ENCODE data around the gene PTGFRN.

The PTGFRN gene

DNA sequence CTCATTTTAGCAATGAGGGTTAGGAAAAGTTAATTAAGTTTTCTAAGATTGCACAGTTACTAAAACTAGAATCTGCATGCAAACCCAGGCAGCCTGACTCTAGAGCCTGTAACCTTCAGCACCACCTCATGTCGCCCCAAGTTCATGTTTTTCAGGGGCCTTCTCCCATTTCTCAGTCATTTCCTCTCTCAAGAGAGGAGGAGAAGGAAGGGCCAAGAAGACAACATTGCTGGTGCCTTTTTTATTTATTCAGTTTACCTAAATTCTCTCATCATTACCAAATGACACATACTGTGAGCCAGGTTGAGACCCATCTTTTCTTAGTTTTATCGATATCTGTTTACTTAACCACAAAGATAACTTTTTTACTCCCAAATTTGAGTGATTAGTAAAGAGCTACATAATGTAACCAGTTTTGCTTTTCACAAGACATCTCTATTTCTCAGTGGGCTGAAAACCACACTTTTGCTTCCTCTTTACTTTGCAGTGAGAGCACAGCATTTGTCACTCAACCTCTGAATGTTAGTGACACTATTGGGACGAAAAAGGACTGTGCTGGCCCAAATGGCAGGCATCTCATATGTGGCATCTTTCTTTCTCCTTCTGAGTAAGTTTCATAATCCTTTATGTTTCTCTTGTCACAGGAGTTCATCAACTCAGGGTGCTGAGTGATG, 91.7 kb downstream of the PTGFRN start, which contains the start of gene CD101:
Gene CD101 (plus strand): TSS at position 507 of the 674 bp plus-strand sequence. CDS start 58 bp downstream, at position 565.
- TF ChIP-seq, protein P1, sequence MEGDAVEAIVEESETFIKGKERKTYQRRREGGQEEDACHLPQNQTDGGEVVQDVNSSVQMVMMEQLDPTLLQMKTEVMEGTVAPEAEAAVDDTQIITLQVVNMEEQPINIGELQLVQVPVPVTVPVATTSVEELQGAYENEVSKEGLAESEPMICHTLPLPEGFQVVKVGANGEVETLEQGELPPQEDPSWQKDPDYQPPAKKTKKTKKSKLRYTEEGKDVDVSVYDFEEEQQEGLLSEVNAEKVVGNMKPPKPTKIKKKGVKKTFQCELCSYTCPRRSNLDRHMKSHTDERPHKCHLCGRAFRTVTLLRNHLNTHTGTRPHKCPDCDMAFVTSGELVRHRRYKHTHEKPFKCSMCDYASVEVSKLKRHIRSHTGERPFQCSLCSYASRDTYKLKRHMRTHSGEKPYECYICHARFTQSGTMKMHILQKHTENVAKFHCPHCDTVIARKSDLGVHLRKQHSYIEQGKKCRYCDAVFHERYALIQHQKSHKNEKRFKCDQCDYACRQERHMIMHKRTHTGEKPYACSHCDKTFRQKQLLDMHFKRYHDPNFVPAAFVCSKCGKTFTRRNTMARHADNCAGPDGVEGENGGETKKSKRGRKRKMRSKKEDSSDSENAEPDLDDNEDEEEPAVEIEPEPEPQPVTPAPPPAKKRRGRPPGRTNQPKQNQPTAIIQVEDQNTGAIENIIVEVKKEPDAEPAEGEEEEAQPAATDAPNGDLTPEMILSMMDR (IDR thresholded peaks at IDR 0.05; ENCODE audit: insufficient read depth, low read length, poor library complexity, severe bottlenecking), result no peak
- Histone ChIP-seq H3K27me3 (replicated peaks; ENCODE audit: control insufficient read depth, insufficient read depth, low read length) (no peaks in the 10 kb centered on the region), H3K36me3 (ENCODE audit: control insufficient read depth, insufficient read depth, low read length) (no peaks in the 10 kb centered on the region), H3K4me3 (replicated peaks; ENCODE audit: low read depth, low read length) (peak within 1 kb of the TSS; percentile 22; the same call in 1 of the 2 replicates)
- DNase-seq (ENCODE audit: extremely low read depth, insufficient read length), result peak; percentile 69

DNA sequence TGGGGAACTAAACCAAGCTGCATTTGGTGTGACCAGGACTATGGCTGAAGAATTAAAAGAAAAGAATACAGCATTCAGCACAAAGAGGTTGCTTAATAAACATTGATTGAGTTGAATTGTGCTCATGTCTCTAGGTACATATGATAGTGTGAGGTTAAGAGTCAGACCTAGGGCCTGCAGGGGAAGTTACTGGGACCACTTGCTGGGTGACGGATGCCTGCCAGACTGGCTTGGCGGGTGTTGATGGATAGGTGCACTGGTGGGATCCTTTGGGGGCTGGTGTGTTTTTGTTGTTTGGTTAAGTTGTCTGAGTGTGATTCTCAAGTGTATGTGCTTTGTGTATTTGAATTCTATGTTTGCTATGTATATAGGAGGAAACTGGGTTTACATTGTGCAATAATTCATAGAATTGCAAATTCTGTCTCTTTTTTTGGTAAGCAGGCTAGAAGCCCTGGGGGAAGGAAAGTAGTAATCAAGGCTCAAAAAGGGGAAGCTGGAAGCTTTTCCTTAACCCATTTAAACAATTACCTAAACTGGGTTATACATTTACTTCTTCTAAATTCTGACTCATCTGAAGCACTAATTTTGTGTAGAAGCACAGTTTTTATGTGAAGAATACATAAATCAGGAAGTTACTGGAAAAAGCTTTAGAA, 93.6 kb downstream of the PTGFRN start:
- no peaks in the 10 kb centered on the region for H3K27me3 ChIP-seq (replicated peaks; ENCODE audit: control insufficient read depth, insufficient read depth, low read length)
- TF ChIP-seq, protein P1 (IDR thresholded peaks at IDR 0.05; ENCODE audit: insufficient read depth, low read length, poor library complexity, severe bottlenecking), result no peak
- no peaks in the 10 kb centered on the region for H3K36me3 ChIP-seq (ENCODE audit: control insufficient read depth, insufficient read depth, low read length)
- H3K4me3 ChIP-seq (replicated peaks; ENCODE audit: low read depth, low read length), result no peak overlapping the region
- no peak for DNase-seq (ENCODE audit: extremely low read depth, insufficient read length)

DNA sequence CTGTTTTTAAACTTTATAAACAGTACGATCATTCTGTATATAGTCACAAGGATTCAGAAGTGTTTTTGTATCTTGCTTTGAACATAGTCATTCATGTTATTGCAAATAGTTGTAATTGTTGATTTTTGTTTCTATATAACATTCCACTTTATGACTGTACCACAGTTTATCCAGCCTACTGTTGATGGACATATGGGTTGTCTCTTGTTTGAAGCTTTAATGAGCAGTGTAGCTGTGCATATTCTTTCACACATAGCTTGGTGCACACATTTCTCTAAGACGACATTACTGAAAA, 98.0 kb downstream of the PTGFRN start:
- Histone ChIP-seq H3K4me3 (replicated peaks; ENCODE audit: low read depth, low read length) (no peak overlapping the region), H3K27me3 (replicated peaks; ENCODE audit: control insufficient read depth, insufficient read depth, low read length) (no peaks in the 10 kb centered on the region), H3K36me3 (ENCODE audit: control insufficient read depth, insufficient read depth, low read length) (no peaks in the 10 kb centered on the region)
- TF ChIP-seq, protein P1 (IDR thresholded peaks at IDR 0.05; ENCODE audit: insufficient read depth, low read length, poor library complexity, severe bottlenecking), result no peak
- no peak for DNase-seq (ENCODE audit: extremely low read depth, insufficient read length)

DNA sequence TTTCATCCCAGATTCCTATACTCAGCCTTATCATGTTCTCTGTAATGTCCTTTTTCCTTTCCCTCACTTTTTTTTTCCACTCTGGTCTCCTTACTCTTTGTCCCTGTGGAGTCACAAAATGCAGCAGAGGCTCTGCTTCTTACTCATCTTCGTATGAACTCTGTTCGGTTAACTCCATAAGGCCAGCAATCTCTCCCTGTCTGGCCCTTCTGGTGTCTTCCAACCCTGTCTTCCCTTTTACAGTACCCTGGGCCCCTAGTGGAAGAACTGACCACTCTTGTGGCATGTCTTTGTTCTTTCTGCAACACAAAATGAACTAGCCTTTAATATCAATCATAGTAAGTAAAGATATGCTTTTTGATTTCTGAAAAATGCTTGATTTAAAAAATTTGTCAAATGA, 98.9 kb downstream of the PTGFRN start:
- DNase-seq (ENCODE audit: extremely low read depth, insufficient read length), result no peak
- no peaks in the 10 kb centered on the region for H3K36me3 ChIP-seq (ENCODE audit: control insufficient read depth, insufficient read depth, low read length)
- no peaks in the 10 kb centered on the region for H3K27me3 ChIP-seq (replicated peaks; ENCODE audit: control insufficient read depth, insufficient read depth, low read length)
- no peak overlapping the region for H3K4me3 ChIP-seq (replicated peaks; ENCODE audit: low read depth, low read length)
- TF ChIP-seq, protein P1 (IDR thresholded peaks at IDR 0.05; ENCODE audit: insufficient read depth, low read length, poor library complexity, severe bottlenecking), result no peak

DNA sequence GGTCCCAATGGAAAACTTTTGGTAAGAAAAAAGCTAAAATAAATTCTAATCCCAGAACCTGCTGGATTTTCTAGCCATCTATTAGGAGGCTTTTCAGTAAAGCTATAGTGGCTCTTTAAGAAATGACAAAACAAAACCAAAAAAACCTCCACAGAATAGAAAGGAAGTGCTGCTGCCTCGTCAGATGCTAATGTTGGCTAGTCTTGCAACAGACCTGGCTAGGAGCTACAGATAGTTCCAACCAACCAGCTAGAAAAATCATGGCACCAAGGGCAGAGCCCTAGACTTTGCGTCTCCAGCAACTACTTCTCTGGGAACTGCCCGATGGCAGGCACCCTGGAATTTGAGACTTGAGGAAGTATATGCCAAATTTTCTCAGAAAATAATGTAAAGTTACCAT, 99.4 kb downstream of the PTGFRN start:
- no peaks in the 10 kb centered on the region for H3K36me3 ChIP-seq (ENCODE audit: control insufficient read depth, insufficient read depth, low read length)
- no peak for DNase-seq (ENCODE audit: extremely low read depth, insufficient read length)
- H3K27me3 ChIP-seq (replicated peaks; ENCODE audit: control insufficient read depth, insufficient read depth, low read length), result no peaks in the 10 kb centered on the region
- TF ChIP-seq, protein P1 (IDR thresholded peaks at IDR 0.05; ENCODE audit: insufficient read depth, low read length, poor library complexity, severe bottlenecking), result no peak
- no peak overlapping the region for H3K4me3 ChIP-seq (replicated peaks; ENCODE audit: low read depth, low read length)
